AG04449 (cell line): ENCODE data around the gene HTT.

Source experiments
- CTCF ChIA-PET: fragments of 350-600 bp; formaldehyde crosslinking; extraction: SDS; loops from one replicate; lab custom pipeline; 2021; ENCODE audit warnings: antibody characterized with exemption; lab: Yijun Ruan, JAX
- POLR2A ChIA-PET: fragments of 400-600, 350-600 bp; formaldehyde crosslinking; extraction: SDS; loops from one replicate; lab custom pipeline; 2020; ENCODE audit warnings: antibody characterized with exemption, inconsistent platforms; lab: Yijun Ruan, JAX
- DNase-seq: peaks from one replicate; pipeline ENCODE4 v3.0.0-alpha.2; 2010; ENCODE audit warnings: low read depth, low spot score
- H3K4me3 ChIP-seq: 2 replicates; pipeline ENCODE4 v1.5.1; 2011; ENCODE audit warnings: low read depth, mild to moderate bottlenecking, control low read depth, low read length
- CTCF ChIP-seq: IDR thresholded peaks from one replicate; pipeline ENCODE4 v1.5.1; 2011; ENCODE audit warnings: mild to moderate bottlenecking, moderate library complexity, low read length, control low read depth, inconsistent platforms; ENCODE audit not compliant: insufficient read depth; ENCODE audit errors: missing control alignments

Gene HTT

GRCh38 chr4:3215256-3215655, 140.8 kb downstream of the HTT start:
- no peak for TF ChIP-seq CTCF
- H3K4me3 ChIP-seq = no peak overlapping the region
- CTCF ChIA-PET = interaction anchor here (1.5 kb wide), 1 partner anchor 11 kb away, joined by 4 read pairs; no protein-coding TSS in a partner anchor
- POLR2A ChIA-PET = no interaction called here
- no peak for DNase-seq

- no peak for TF ChIP-seq CTCF
- no peak for DNase-seq
- no peak overlapping the region for H3K4me3 ChIP-seq
- ChIA-PET CTCF (no interaction called here), POLR2A (no interaction called here)
Observed at GRCh38 chr4:3215733-3216132, 141.3 kb downstream of the HTT start.

- ChIA-PET POLR2A (no interaction called here), CTCF (no interaction called here)
- no peak for DNase-seq
- TF ChIP-seq CTCF = no peak
- H3K4me3 ChIP-seq = no peak overlapping the region
Observed at GRCh38 chr4:3217266-3217665, 142.8 kb downstream of the HTT start.

GRCh38 chr4:3217771-3218170, 143.3 kb downstream of the HTT start:
- ChIA-PET POLR2A (no interaction called here), CTCF (no interaction called here)
- no peak for DNase-seq
- H3K4me3 ChIP-seq = no peak overlapping the region
- no peak for TF ChIP-seq CTCF

- POLR2A ChIA-PET = no interaction called here
- CTCF ChIA-PET = interaction anchor here (0.6 to 1.3 kb wide), 3 partner anchors 25 to 216 kb away, joined by 3 to 4 read pairs (median 4); no protein-coding TSS in a partner anchor
- TF ChIP-seq CTCF = no peak
- no peak for DNase-seq
- no peak overlapping the region for H3K4me3 ChIP-seq
Observed at GRCh38 chr4:3218824-3219760, 144.6 kb downstream of the HTT start.

- TF ChIP-seq CTCF = no peak
- no peak overlapping the region for H3K4me3 ChIP-seq
- no peak for DNase-seq
- ChIA-PET CTCF (interaction anchor here (0.6 to 1.3 kb wide), 3 partner anchors 26 to 215 kb away, joined by 3 to 4 read pairs (median 4); no protein-coding TSS in a partner anchor), POLR2A (no interaction called here)
Observed at GRCh38 chr4:3219761-3220475, 145.4 kb downstream of the HTT start.
